Hepatocyte (in vitro differentiated cells): ENCODE results near the gene AKAP3.

Source experiments
- EZH2 ChIP-seq: fragments of 200-600 bp; sonication (generic); IDR thresholded peaks from 2 replicates; pipeline ENCODE4 v1.6.1; 2016; ENCODE audit warnings: antibody characterized with exemption, mild to moderate bottlenecking, borderline replicate concordance
- EZH2phosphoT487 ChIP-seq: fragments of 200-600 bp; sonication (generic); IDR thresholded peaks from one replicate; pipeline ENCODE4 v1.6.1; 2018; ENCODE audit warnings: antibody characterized with exemption, mild to moderate bottlenecking, low read depth, moderate library complexity; ENCODE audit not compliant: unreplicated experiment, severe bottlenecking
- TF ChIP-seq, protein P1 (sequence below): fragments of 200-600 bp; sonication (generic); IDR thresholded peaks from 2 replicates; pipeline ENCODE4 v1.5.1; 2016; ENCODE audit warnings: antibody characterized with exemption, mild to moderate bottlenecking; ENCODE audit not compliant: poor library complexity

GRCh38 chr12:4648104-4648500, 749 bp downstream of the AKAP3 start:
- TF ChIP-seq, protein P1, sequence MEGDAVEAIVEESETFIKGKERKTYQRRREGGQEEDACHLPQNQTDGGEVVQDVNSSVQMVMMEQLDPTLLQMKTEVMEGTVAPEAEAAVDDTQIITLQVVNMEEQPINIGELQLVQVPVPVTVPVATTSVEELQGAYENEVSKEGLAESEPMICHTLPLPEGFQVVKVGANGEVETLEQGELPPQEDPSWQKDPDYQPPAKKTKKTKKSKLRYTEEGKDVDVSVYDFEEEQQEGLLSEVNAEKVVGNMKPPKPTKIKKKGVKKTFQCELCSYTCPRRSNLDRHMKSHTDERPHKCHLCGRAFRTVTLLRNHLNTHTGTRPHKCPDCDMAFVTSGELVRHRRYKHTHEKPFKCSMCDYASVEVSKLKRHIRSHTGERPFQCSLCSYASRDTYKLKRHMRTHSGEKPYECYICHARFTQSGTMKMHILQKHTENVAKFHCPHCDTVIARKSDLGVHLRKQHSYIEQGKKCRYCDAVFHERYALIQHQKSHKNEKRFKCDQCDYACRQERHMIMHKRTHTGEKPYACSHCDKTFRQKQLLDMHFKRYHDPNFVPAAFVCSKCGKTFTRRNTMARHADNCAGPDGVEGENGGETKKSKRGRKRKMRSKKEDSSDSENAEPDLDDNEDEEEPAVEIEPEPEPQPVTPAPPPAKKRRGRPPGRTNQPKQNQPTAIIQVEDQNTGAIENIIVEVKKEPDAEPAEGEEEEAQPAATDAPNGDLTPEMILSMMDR: no peak
- TF ChIP-seq EZH2 (no peak), EZH2phosphoT487 (no peak)
